A549 (cell line): ENCODE measurements around the gene TMEM115.

Experiments used
- CBX2 ChIP-seq: fragments of 200-600 bp; sonication (generic); IDR thresholded peaks from 2 replicates; pipeline ENCODE4 v1.6.1; 2016; ENCODE audit warnings: low read depth, mild to moderate bottlenecking, borderline replicate concordance
- CHD4 ChIP-seq: fragments of 200-600 bp; sonication (generic); IDR thresholded peaks from 2 replicates; pipeline ENCODE4 v1.6.1; 2016; ENCODE audit warnings: antibody characterized with exemption, mild to moderate bottlenecking, borderline replicate concordance
- EP300 ChIP-seq, 2 experiments: fragments of >200 bp; sonication (Bioruptor Twin); formaldehyde crosslinking; IDR thresholded peaks; 2 replicates in 1 of 2; 3 replicates in 1 of 2; pipeline ENCODE4 v1.6.1; 2016 to 2017
- GATA3 ChIP-seq: IDR thresholded peaks from 2 replicates; pipeline ENCODE4 v1.6.1; 2012; ENCODE audit warnings: borderline replicate concordance
- JUN ChIP-seq, 2 experiments: fragments of >200 bp; sonication (Bioruptor Twin); formaldehyde crosslinking; IDR thresholded peaks; 2 replicates in 1 of 2; 3 replicates in 1 of 2; pipeline ENCODE4 v1.6.1; 2016 to 2017
- MAX ChIP-seq: IDR thresholded peaks from 2 replicates; pipeline ENCODE4 v1.6.1; 2012
- NR3C1 ChIP-seq: fragments of >200 bp; sonication (Bioruptor Twin); formaldehyde crosslinking; IDR thresholded peaks from 3 replicates; pipeline ENCODE4 v1.6.1; 2017
- PBX3 ChIP-seq: IDR thresholded peaks from 2 replicates; pipeline ENCODE4 v1.6.1; 2012
- POLR2A ChIP-seq: IDR thresholded peaks from 2 replicates; pipeline ENCODE4 v1.6.1; 2012; ENCODE audit warnings: mild to moderate bottlenecking, low read length
- POLR2AphosphoS2 ChIP-seq: conservative IDR thresholded peaks from 2 replicates; pipeline ENCODE4 v1.6.1; 2012; ENCODE audit warnings: low read length, improper control_type of control experiment, inconsistent platforms
- RAD21 ChIP-seq, 2 experiments: fragments of >200 bp in 1 of 2; sonication (Bioruptor Twin) in 1 of 2; formaldehyde crosslinking in 1 of 2; IDR thresholded peaks in 1 of 2; conservative IDR thresholded peaks in 1 of 2; 2 replicates in 1 of 2; 3 replicates in 1 of 2; pipeline ENCODE4 v1.6.1; 2012 to 2018; ENCODE audit warnings: inconsistent platforms in 1 of 2
- RFX5 ChIP-seq: fragments of 450-650 bp; IDR thresholded peaks from 2 replicates; pipeline ENCODE4 v1.7.1; 2014; ENCODE audit warnings: antibody characterized with exemption, mild to moderate bottlenecking, moderate library complexity
- TF ChIP-seq, protein P1 (sequence below): fragments of >200 bp; sonication (Bioruptor Twin); formaldehyde crosslinking; IDR thresholded peaks from 3 replicates; pipeline ENCODE4 v1.5.1; 2016

DNA sequence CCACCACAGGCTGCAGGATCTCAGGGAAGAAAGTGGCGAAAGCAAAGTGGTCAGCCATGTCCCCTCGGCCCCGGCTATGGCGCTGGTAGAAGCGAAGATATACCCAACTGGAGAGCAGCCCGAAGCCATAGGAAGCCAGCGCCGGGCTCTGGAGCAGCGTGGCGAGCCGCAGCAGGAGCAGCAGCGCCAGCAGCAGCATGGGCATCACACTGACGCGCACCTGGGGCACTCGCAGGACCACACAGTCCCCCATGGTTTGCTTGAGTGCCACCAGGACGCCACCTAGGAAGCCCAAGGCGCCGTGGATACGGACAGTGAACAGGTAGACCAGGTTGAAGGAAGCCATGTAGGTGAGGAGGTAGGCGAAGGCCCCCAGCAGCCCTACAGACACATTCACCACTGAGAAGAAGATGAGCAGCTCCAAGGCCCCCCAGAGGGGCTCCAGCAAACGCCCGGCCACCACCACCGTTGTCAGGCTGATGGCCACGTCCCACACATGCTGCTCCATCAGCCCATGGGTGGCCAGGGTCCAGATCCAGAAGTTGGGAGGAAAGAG is 888 bp downstream of the TMEM115 start:
- TF ChIP-seq POLR2AphosphoS2 = no peak
- TF ChIP-seq, protein P1, sequence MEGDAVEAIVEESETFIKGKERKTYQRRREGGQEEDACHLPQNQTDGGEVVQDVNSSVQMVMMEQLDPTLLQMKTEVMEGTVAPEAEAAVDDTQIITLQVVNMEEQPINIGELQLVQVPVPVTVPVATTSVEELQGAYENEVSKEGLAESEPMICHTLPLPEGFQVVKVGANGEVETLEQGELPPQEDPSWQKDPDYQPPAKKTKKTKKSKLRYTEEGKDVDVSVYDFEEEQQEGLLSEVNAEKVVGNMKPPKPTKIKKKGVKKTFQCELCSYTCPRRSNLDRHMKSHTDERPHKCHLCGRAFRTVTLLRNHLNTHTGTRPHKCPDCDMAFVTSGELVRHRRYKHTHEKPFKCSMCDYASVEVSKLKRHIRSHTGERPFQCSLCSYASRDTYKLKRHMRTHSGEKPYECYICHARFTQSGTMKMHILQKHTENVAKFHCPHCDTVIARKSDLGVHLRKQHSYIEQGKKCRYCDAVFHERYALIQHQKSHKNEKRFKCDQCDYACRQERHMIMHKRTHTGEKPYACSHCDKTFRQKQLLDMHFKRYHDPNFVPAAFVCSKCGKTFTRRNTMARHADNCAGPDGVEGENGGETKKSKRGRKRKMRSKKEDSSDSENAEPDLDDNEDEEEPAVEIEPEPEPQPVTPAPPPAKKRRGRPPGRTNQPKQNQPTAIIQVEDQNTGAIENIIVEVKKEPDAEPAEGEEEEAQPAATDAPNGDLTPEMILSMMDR = no peak
- no peak for TF ChIP-seq EP300 (IDR thresholded peaks at IDR 0.05)
- no peak for TF ChIP-seq RAD21 (conservative IDR thresholded peaks at IDR 0.05 in 1 of 2, IDR thresholded peaks at IDR 0.05 in 1 of 2)
- TF ChIP-seq CBX2 = no peak
- no peak for TF ChIP-seq POLR2A
- TF ChIP-seq RFX5 = no peak
- no peak for TF ChIP-seq NR3C1
- TF ChIP-seq JUN (IDR thresholded peaks at IDR 0.05) = no peak
- no peak for TF ChIP-seq PBX3
- no peak for TF ChIP-seq CHD4
- TF ChIP-seq MAX = no peak
- no peak for TF ChIP-seq GATA3
